Activated T-cell treated with anti-CD3 and anti-CD28 coated beads, Interleukin-2, amount 50 U/mL, for 1 hour (primary cell): ENCODE results near the gene ALPG.
"Not testable (repeated sequence)": the region's sequence is repeated elsewhere in the genome, so short reads cannot be mapped to it uniquely, and the experiment has no call there.

ENCODE experiments used
- DNase-seq: peaks from one replicate; pipeline ENCODE4 v3.0.0-alpha.2; 2020

The ALPG gene

DNA sequence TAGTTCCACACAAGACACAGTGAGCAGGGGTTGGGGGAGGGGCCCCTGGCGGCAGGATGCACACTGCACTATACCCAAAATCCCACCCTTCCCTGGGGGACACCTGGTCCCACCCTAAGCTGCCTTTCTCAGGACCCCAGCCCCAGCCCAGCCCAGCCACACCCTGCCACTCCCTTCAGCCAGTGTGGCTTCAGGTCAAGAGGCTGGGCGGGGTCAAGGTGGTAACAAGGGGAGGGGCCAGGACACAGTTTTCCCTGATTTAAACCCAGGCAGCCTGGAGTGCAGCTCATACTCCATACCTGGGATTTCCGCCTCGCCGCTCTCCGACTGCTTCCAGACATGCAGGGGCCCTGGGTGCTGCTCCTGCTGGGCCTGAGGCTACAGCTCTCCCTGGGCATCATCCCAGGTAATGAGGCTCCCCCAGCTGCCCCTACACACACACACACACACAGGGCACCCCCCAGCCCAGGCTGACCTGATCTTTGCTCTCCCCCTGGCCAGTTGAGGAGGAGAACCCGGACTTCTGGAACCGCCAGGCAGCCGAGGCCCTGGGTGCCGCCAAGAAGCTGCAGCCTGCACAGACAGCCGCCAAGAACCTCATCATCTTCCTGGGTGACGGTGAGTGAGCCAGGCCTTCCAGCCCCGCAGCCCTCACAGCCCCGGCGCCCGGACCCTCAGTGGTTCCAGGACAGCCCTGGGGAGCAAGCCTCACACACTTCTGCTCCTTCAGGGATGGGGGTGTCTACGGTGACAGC, at the start of gene ALPG:
TSS of gene ALPG (plus strand) at position 289 of the 755 bp plus-strand sequence. CDS start at position 340, 51 bp downstream.
- DNase-seq: no peak

DNA sequence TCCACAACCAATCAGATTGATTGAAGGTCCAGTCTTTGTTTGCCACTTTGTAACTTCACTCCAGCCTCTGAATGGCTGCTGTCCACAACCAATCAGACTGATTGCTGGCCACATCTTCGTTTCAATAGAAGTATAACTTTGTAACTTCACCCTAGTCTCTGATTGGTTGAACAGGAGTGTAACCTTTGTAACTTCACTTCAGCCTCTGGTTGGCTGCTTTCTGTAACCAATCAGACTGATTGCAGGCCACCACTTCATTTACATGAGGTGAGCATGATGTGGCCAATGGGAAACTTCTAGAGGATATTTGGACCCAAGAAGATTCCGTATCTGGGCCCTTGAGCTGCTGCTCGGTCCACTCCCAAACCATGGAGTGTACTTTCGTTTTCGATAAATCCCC, 45.0 kb upstream of the ALPG start:
- DNase-seq: no peak

DNA sequence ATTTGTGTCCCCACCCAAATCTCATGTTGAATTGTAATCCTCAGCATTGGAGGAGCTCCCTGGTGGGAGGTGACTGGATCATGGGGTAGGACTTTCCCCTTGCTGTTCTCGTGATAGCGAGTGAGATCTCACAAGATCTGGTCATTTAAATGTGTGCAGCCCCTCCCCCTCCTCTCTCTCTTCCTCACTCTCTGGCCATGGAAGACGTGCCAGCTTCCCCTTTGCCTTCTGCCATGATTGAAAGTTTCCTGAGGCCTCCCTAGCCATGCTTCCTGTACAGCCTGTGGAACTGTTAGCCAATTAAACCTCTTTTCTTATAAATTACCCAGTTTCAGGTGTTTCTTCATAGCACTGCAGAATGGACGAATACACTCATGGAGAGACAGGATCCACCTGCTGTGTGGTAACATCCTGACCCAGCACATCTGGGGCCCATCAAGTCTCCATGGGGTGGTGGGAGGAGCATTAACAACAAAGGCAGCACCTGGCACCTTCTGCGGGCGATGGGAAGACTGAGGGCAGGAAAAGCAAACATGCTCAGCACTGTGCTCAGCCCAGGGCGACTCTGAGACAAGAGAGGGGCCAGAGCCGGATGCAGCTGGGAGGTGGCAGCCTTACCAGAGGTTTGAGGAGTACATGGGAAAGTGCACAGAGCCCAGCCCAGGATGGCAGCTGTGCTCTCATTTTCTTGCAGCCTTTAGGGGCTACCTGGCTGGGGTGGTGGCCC, 44.3 kb upstream of the ALPG start:
- no peak for DNase-seq

DNA sequence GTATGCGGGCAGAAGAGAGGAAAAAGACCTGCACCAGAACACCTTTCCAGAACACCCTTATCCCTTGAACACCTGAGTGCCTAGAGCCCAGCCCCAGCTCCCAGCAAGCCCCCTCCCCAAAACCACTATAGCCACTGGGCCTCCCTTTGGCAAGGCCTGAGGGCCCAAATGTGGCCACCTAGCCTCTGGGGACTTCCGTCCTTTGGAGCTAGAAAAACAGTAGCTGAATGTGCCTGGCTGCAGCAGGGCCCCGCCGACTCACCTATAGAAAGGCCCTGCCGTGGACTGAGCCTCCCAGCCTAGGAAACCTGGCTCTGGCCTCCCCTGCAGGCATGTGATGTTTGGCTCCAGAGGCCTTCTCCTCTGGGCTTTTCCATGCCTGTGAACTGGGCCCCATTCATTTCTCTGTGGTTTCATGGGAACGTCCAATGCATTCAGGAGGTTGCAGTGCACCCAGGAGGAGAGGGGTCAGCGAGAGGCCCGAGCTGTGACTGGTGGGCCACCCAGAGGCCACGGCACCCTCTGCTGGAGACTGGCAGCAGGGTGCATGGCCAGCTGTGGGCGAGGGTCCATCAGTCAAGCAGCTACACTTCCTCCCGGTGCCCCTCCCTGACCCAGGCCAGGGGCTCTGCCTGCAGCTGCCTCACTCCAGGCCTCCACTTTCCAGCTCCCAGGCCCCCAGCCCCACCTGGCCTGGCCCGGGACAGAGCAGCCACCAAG, 43.4 kb upstream of the ALPG start:
- DNase-seq: not testable (repeated sequence)

DNA sequence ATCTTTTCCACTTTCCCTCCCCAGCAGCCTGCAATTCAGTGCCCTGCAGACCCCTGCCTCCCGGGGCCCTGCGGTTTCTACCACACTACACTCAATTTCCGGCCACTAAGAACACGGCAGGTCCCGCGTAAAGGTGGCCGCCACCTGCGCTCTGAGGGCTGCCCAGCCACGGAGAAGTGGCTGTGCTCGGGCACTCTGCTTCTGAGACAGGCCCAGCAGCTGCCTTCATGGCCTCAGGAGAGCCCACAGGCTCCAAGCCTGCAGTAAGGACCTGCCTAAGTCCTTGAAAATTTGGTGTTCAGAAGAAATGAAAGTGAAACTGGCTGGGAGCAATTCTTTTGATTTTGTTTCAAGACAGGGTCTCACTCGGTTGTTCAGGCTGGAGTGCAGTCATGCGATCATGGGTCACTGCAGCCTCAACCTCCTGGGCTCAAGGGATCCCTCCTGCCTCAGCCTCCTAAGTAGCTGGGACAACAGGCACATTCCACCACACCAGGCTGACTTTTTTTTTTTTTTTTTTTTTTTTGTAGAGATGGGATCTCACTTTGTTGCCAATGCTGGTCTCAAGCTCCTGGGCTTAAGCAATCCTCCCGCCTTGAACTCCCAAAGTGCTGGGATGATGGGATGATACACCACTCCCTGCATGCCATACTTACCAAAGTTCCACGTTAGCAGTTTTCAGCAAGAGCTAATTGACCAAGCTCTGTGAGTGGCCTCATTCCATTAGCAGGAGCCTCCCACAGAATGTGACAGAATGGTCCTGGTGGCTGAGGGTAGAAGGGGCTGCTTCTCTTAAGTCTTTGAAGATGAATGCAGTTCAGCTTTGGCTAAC, 42.6 kb upstream of the ALPG start:
- DNase-seq: no peak

DNA sequence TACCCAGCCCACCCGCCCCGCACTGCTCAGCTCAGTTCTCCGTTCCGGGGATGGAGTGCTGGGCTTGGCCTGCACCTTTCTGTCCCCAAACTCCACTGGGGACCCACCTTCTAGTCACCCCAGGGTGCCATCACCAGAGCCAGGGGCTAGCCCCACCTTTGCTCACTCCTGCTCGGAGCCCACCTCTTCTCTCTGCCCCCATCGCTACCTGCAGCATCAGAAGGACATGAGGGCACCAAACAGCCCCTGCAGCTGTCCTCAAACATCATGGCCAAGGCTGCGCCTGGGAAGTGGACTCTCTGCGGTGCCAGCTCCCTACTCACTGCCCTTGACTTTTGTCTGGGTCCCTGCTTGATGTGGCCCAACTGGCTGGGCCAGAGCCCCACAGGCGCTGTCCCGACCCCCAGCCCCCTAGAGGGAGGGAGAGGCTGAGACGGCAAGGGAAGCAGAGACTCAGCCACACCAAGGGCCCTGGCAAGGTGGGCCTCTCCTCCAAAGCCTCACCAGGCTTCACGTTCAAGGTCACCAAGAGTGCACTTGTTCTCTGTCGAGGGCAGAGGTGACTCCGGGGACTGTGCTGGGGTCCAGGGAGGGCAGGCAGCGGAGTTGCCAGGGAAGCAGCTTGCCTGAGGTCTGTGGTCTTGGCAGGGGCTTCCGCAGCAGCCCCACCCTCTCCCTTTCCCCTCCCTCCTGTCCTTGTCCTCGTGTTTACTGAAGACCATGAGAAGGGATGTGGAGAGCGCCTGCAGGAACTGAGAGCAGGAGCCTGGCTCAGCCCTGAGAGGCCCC, 41.6 kb upstream of the ALPG start:
- not testable (repeated sequence) for DNase-seq

DNA sequence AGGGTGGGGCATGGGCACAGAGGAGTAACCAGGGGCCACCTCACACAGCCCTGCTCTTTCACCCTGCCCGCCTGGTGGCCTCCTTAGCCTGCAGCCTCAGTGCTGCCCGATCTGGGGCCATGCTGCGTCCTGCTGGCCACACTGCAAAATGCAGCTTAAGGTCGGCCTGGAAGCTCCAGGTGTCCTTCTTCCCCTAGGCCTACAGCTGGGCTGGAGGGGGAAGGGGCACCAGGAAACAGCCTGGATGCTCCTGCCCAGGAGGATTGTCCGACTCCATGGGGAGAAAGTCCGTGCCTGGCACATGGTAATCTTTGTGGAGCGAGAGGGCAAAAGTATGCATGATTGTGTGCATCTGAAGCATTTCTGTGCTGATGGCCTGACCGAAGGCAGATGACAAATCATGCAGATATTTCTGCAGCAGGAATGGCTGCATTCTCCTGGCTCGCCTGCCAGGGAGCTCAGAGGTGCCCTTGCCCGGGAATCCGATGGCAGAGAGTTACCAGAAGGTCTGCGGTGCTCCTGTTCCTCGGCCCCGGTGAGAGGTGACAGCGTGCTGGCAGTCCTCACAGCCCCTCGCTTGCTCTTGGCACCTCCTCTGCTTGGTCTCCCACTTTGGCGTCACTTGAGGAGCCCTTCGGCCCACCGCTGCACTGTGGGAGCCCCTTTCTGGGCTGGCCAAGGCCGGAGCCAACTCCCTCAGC, 40.9 kb upstream of the ALPG start:
- DNase-seq: no peak

DNA sequence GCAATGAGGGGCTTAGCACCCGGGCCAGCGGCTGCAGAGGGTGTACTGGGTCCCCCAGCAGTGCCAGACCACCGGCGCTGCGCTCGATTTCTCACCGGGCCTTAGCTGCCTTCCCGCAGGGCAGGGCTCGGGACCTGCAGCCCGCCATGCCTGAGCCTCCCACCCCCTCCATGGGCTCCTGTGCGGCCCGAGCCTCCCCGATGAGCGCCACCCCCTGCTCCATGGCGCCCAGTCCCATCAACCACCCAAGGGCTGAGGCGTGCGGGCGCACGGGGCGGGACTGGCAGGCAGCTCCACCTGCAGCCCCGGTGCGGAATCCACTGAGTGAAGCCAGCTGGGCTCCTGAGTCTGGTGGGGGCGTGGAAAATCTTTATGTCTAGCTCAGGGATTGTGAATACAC, 40.2 kb upstream of the ALPG start:
- not testable (repeated sequence) for DNase-seq

DNA sequence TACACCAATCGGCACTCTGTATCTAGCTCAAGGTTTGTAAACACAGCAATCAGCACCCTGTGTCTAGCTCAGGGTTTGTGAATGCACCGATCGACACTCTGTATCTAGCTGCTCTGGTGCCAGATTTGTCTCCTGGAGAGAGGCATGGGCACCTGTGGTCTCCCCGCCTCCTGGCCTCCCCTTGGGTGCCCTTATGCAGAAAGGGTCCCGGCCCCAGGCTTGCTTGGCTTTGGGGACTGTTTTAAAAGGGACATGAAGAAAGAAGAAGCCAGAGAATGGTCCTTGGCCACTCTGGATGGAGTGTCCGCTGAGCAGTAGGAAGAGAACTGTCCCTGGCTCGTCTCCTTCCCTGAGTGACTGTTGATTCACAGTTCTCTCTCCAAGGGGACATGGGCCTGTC, 39.6 kb upstream of the ALPG start:
- no peak for DNase-seq

DNA sequence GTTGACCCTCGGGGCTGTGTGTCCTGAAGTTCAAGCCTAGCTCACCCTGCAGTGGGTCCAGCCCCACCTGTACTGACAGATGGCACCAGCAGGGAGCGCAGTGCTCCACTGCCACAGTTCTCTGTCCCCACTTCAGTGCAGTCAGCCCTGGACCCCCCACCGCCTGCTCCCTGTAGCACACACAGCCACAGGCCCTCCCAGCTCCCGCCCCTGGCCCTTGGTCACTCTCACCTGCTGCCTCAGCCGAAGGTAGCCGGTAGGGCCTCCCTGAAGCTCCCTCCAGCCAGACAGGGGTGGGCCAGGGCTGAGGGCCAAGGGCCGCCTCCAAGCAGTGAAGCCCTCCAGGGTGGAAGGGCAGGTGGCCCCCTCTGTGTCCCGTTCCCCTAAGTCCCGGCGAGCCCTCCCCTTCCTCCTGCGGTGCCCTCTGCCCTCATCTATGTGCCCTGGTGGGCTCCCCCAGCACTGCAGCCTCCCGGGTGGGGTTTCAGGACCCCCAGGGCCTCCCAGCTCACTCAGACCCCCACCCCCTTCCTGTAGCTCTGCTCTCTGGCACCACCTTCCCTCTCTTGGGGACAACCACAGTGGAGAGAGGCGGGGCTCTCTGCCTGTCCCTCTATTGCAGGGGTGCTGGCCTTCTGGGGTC, 38.9 kb upstream of the ALPG start:
- DNase-seq: no peak

DNA sequence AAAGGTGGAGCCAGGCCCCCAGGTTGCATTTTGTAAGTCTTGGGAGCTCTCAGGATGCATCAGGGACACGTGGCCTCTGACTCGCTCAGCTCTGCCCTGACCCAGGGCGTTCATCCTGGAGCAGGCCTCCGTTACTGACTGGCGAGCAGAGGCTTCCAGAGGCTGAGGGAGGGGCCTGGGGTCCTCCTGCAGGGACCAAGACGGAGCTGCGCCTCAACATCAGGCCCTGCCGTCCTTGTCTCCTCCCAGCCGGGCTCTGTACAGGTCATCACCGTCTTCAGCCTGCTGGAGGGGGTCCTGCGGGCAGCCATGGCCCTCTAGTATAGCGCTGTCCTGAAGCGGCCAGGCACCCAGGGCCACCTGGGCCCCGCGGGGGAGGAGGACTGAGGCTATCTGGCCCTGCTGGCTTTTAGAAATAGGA, 38.3 kb upstream of the ALPG start:
- no peak for DNase-seq

DNA sequence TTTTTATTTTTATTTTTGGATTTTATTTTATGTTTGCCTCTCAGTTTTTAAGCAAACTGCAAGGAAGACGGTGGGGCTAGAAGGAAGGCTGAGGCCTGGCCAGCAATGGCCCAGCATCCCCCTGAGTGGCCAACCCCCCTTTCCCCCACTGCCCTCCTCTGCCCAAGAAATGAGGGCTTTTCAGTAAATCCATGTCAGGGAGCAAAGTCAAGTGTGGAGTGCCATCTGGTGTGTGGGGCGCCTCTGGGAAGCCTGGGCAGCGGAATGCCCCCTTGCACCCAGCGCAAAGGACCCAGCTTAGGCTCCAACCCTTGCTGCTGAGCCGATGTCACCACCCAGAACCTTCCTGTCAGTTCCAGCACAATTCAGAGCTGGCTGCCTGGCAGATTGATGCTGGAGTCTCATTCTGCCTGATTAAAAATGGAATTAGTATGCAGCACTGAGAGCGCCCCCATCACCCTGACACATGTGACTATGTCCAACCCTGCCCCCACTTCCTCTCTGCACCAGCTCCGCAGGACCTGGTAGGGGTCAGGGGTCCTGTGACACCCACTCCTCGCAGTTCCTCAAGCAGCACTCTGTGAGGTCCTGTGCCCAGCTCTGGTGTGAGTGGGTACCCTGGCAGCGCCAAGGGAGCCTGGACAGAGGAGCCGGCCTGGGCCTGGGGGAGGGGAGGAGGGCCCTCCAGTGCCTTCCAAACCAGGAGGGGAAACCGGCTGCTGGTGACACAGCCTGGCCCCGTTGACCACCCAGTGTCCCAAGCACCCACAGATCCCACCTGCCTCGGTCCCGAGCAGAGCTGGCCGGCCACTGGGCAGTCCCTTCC, 37.3 kb upstream of the ALPG start:
- no peak for DNase-seq

DNA sequence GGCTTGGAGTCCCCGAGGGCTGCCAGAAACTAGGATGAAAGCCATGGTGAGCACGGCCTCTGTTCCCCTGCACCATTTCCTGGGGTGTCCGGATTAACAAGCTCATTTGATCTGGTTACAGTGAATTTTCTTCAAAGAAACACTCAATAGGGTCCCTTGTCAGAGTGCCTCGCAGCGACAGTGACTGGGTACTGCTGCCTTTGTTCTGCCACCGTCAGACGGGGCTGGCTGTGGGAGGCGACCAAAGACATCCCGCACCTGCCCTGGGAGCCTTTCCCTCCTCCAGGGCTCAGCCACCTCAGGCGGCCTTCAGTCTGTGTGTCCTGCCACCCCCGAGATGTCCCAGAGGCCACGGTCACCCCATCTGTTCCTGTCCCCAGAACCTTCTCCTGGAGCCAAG, 36.6 kb upstream of the ALPG start:
- DNase-seq: not testable (repeated sequence)

DNA sequence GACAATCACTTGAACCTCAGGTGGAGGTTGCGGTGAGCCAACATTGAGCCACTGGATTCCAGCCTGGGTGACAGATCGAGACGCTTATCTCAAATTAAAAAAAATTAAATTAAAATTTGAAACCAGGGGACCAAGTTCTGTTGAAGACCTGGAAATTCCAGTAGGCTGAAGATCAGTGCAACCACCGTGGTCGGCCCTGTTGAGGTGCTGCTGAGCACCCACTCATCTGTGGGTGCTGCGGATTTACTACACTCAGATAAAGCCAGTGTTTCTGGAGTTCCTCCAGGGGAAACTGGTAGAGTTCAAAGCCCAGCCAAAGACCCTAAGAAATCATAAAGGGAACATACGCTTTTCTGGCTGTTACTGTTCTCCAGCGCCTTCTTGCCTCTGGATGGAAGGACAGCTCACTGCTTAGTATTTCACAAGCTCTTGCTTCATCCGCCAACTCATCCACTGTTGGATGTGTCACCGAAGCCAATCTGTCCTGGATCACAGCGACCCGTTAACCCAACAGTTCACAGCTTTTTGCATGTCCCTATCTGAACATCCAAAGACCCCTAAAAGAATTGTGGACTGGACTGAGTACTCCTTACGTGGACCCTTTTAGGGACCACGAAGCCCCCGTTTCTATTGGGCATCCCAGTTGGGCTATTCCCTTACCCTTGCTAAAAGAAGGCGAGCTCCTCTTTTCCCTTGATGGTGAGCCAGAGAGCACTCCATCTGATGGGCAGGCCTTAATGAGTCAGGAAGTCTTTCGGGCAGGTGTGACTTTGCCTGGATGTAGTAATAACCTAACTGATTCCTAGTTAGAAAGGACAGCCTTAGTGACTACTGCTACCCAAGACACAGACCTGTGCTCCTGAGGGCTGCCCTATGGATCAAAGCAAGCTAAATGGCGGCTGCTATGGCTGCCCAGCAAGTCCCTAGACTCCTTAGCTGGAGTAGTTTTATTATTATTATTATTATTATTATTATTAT, 34.1 kb upstream of the ALPG start:
- no peak for DNase-seq

DNA sequence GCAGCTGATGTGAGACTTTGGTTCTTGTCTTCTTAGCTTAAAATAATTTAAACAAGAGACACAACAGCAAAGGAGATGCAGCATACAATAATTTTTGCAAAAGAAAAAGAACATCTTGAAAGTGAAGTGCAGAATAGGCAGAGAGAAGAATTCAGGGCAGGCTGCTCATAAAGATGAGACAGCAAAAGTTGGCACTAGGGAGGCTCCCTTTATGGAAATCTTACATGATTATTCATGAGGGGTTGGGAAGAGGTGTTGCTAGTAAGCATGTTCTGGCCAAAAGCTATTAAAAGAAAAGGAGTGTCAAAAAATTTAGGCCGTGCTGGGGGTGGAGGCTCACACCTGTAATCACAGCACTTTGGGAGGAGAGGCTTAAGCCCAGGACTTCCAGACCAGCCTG, 32.3 kb upstream of the ALPG start:
- DNase-seq: no peak

DNA sequence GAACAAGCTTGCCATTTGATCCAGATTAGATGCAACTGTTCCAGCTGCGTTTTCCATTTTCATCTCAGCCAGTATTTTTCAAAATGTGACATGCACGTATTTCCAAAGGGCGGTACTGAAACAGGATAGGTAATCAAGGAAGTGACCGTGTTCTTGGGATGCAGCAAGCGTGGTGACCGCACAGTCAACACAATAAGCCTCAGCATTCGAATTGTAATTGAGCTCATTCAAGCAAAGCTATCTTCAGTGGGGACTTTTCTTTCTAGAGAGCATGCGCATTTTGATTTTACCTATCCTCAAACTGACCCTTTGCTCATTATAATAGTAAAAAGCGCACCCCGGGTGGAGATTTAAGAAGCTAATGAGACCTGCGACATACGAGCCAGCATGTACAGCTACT, 31.5 kb upstream of the ALPG start:
- DNase-seq: no peak

DNA sequence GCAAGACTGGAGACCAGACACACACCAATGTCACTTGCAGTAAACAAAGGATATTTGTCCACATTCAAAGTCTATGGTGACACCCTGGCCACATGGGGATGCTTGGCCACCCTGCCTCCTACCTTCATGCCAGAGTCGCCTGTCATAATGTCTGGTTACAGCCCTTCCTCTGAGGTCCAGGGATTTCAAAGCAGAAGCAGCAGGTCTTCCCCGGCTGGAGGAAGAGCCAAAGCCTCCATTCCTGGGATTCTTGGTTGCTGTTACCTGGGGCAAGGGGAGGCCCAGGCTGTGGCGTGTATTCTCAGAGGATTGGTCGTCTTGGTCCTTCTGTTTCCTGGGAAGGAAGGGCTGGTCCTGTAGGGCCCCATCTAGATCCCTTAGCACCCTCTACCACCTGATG, 30.4 kb upstream of the ALPG start:
- DNase-seq: no peak

DNA sequence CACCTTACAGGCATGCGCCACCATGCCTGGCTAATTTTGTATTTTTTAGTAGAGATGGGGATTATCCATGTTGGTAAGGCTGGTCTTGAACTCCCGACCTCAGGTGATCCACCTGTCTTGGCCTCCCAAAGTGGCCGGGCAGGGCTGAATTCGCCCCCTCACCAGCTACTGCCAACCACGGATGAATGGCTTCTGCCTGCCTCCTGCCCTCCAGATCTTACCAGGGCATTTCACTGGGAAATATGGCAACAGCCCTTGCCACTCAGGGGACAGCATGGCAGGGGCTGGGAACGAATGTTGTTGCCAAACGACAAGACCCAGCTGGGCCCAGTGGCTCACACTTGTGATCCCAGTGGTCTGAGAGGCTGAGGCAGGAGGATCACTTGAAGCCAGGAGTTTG, 29.9 kb upstream of the ALPG start:
- no peak for DNase-seq

DNA sequence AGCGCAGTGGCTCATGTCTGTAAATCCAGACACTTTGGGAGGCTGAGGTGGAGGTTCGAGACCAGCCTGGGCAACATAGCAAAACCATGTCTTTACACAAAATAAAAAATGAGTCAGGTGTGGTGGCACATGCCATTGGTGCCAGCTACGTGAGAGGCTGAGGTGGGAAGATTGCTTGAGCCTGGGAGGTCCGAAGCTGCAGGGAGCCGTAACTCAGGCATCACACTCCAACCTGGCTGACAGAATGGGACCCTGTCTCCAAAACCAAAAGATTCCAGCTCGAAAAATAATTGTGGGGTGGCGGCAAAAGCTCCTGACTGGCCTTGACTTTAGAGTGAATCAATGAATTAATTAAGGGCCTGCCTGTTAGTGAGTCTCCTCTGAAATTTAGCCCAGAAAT, 29.3 kb upstream of the ALPG start:
- no peak for DNase-seq
